Left cardiac atrium (tissue), 4 donors: Measurements from ENCODE around the gene XRCC4. TPM values are rescaled to one million over a fixed set of nuclear protein-coding genes. Genes with fewer than 3 reads are reported as not detected.
"Not testable (repeated sequence)": the region's sequence is repeated elsewhere in the genome, so short reads cannot be mapped to it uniquely, and the experiment has no call there.

Source experiments
- ATAC-seq, 2 donors: fragments of 200-7000 bp; cut with Tn5 transposase; one replicate each; pipeline ENCODE4 v1.9.1; 2020; ENCODE audit warnings: mild to moderate bottlenecking in 2 of 2, moderate library complexity in 2 of 2
- DNase-seq: peaks from one replicate; pipeline ENCODE4 v3.0.0-alpha.2; 2020
- intact Hi-C, 2 donors: fragments of 100-400 bp; cut with DNase I; formaldehyde crosslinking; loops; one replicate each; pipeline versions ENCODE4 v1.14.1 to v1.15.1; 2022 to 2023
- total RNA-seq, 2 donors: library from RNA; stranded (reverse); fragmentation: NEBNext Ultra II Directional; extraction: Animal tissue kit (Norgen Biotek cat#: 25700); gene quantifications; one replicate each; pipeline ENCODE4 v1.2.1, GENCODE V29; 2021
- donor health status: DM: no; HTN: yes; CAD: no.
- donor health status: DM: no; HTN: yes; CAD: no; lungs with severe emphysema.
- donor health status: DM: yes; HTN: yes; CAD: no.
- donor health status: Dilated cardiomyopathy.

Gene XRCC4
- total RNA-seq, 2 donors from 2014 or later, result 4.8 to 12.3 TPM

- intact Hi-C loops, ATAC-seq, DNase-seq: not testable (repeated sequence)
These were observed 10.0 kb upstream of the XRCC4 start for GRCh38 chr5:83067377-83067776.

- DNase-seq, result no peak
- ATAC-seq, result peak in 1 of 2 donors; percentile 35
- intact Hi-C loops, result no loop called here
These were observed 8.1 kb upstream of the XRCC4 start for GRCh38 chr5:83069096-83069799.

DNA sequence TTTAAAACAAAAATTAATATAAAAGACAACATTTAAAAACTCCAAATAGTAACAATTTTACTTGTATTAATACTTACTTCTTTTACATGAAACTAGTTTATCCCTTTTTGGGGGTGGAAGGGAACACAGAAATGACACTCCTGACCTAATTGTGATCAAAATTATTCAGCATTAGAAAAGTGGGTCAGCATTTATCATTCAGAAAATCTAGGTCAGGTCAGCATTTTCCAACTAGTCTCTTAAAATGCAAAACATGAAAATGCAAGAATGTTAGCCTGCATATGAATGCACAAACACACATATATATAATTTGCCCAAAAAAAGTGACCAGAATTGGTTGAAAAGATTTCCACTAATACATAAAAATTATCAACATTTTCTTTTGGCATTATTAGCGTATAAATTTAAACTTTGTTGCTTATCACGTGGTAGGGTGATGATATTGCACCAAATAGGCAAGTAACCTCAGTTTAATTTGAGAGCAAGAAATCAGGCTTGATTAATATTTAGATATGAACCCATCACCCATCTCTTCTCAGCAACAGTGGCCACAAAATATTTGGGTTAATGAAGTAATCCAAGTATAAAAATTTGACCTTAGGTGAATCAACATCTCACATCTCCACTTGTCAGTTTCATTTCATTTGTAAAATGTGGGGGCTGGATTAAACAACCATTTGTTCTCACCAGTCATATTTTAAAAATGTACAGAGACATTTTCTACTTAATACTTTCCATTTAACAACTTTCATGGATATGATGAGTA, 5.9 kb upstream of the XRCC4 start:
- ATAC-seq (no peak), DNase-seq (no peak)
- intact Hi-C loops, result no loop called here

DNA sequence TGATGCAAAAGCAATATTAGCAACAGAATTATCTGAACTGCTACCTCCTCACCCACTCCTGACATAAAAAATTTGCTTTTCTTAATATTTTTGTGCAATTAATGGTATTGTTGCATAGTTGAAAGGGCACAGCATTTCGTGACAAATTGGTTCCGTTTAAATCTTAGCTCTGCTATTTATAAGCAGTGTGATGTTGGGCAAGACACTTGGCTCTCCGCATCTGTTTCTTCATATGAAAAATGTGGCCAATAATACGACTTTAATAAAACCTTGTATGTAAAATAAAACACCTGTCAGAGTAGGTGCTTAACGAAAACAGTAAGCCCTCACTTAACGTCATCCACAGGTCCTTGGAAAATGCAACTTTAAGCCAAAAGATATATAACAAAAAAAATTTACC, 4.4 kb upstream of the XRCC4 start:
- intact Hi-C loops, result no loop called here
- ATAC-seq, result no peak
- DNase-seq, result no peak

- intact Hi-C loops, result no loop called here
- ATAC-seq (peak in 1 of 2 donors; percentile 5), DNase-seq (no peak)
These were observed 415 bp downstream of the XRCC4 start for GRCh38 chr5:83077662-83078261.

GRCh38 chr5:83082750-83083149, 5.4 kb downstream of the XRCC4 start:
- ATAC-seq, result no peak
- intact Hi-C loops, result loop anchor here in 1 of 2 donors (10.0 kb wide), 1 partner anchor 728 kb away; no protein-coding TSS in a partner anchor
- no peak for DNase-seq

DNA sequence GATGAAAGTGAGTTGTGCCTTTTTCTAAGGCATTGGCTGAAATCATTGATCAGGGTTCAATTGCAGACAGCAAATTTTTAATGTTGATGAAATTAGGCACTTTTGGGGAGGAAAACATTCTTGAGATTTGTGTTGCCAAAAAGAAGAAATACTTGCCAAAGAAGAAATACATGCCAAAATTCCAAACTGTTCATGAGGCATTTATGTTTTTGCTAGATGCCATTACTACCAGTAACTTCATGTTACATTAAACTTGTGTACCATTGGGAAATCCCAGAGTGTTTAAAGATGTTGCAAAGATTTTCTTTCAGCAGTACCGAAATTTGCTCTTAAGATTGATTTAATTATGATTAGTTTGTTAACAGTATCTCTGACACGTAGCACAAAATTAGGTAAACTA, 7.0 kb downstream of the XRCC4 start:
- intact Hi-C loops, result loop anchor here in 1 of 2 donors (10.0 kb wide), 1 partner anchor 730 kb away; no protein-coding TSS in a partner anchor

DNA sequence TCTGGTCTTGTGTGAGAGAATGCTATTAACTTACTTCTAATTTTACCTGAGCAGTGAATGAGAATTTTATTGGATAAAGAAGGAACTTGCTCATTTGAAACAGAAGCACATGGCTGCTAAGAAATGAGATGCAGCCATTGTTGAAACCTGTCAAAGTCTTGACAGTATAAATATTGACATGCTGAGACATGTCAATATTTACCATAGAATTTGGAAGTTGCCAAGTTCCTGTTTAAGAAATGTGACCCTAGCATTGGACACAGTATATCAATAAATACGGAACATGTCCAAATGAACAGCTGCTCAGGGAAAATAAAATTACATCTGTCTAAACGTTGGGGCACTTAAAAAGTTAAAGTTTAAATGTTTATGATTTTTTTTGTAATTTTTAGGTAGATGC, 7.8 kb downstream of the XRCC4 start:
- intact Hi-C loops, result loop anchor here in 1 of 2 donors (10.0 kb wide), 1 partner anchor 730 kb away; no protein-coding TSS in a partner anchor
- DNase-seq (no peak), ATAC-seq (no peak)

More for the DNA sequence above, 7.0 kb downstream of the XRCC4 start:
- ATAC-seq, result no peak
- DNase-seq, result no peak

- DNase-seq (no peak), ATAC-seq (no peak)
- intact Hi-C loops, result no loop called here
These were observed 12.8 kb downstream of the XRCC4 start for GRCh38 chr5:83090169-83090568.

DNA sequence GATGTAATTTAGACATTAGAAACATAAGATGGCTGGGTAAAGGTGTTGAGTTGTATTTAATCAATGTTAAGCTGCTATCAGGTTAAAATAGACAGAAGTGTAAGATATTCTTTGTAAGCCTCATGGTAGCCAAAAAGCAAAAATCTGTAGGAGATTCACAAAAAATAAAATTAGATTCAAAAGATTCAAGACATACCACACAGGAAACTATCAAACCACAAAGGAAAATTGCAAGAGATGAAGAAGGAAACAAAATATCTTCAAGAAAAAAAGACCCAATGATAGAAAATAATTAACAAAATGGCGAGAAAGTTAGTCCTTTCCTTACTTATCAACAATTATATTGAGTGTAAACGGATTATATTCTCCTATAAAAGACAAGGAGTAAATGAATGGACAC, 15.3 kb downstream of the XRCC4 start:
- ATAC-seq (no peak), DNase-seq (no peak)

GRCh38 chr5:83093692-83094091, 16.3 kb downstream of the XRCC4 start:
- ATAC-seq (no peak), DNase-seq (no peak)
- intact Hi-C loops, result no loop called here

More for the DNA sequence above, 15.3 kb downstream of the XRCC4 start:
- intact Hi-C loops, result no loop called here

GRCh38 chr5:83095163-83095956, 18.0 kb downstream of the XRCC4 start:
- intact Hi-C loops, result no loop called here
- no peak for DNase-seq
- peak in 1 of 2 donors; percentile 12 for ATAC-seq

DNA sequence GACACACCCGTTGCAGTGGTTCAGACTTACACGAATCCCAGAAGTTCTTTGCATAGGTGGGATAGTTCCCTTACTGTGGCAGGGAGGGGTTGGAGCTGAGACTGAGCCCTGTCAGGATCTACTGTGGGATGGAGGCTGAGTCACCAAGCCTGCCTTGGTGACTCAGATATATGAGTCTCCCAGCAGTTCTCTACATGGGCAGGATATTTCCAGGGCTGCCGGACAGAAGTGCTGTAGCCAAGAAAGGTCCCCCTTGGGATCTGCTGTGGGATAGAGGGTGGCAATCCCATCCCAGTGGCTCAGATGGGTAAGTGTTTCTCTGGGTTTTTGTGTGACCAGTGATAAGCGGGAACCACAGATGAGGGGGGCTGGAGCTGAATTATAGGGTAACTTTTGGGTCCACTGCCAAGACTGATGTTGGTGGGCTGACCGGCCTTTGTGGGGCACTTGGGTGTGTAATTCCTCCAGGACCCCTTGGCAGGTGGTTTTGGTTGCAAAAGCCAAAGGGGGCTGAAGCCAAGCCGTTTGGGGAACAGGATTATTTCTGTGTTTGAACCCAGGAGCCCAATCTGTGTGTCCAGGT, 18.7 kb downstream of the XRCC4 start:
- intact Hi-C loops, result no loop called here
- ATAC-seq, result peak in 1 of 2 donors; percentile 97
- no peak for DNase-seq

DNA sequence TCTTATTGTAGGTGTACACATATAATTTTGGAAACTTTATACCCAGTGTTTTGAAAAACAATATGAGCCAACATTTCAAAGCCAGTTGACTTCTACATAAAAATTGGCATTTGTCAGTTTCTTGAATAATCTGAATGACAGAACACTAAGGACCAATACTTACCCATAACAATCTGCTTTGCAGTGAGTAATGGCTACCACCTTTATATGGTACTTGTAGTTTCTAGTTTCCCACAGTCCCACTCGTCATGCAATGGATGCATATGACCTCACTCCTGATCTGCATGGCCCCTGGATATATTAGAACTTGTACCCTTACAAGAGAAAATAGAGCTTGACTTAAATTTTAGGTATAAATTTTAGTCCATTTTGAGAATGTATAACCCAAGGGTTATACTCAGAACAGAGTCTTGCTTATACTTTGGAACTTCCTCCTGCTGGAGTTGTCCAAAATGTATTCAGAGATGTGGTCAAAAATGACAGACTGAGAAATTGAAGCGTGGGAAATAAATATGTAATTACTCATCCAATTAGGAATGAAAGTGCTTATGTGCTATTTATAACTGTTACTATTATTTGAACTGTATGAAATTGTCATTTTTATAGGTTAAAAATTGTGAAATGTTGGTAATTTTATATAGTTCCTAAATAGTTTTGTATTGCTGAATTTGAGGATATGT, 19.5 kb downstream of the XRCC4 start:
- DNase-seq (no peak), ATAC-seq (peak in 1 of 2 donors; percentile 48)
- intact Hi-C loops, result no loop called here

- DNase-seq (no peak), ATAC-seq (peak; percentile 50 to 58)
- intact Hi-C loops, result no loop called here
These were observed 20.4 kb downstream of the XRCC4 start for GRCh38 chr5:83097689-83098231.

- intact Hi-C loops, result no loop called here
- ATAC-seq (no peak), DNase-seq (no peak)
These were observed 21.7 kb downstream of the XRCC4 start for GRCh38 chr5:83099001-83099400.

- intact Hi-C loops, result no loop called here
- no peak for ATAC-seq
- DNase-seq, result no peak
These were observed 22.1 kb downstream of the XRCC4 start for GRCh38 chr5:83099445-83099844.

DNA sequence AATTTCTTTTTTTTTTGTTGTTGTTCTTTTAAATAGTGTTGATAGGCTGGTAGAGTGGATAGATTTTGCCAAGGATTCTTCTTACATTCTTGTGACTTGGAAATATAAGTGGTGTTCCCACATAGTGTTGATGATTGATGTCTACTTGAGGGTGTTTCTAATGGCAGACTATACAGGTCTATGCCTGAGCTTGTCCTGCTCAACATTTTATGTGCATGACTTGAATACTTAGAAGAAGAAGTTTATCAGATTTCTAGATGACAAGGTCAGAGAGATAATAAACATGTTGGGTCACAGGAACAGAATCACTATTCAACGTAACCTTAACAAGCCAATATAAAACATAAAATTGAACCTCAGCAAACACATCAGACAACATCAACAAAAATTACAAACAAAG, 24.2 kb downstream of the XRCC4 start:
- ATAC-seq (peak in 1 of 2 donors; percentile 39), DNase-seq (no peak)
- intact Hi-C loops, result no loop called here
